NCI-H2227 (cell line): ENCODE results near the gene IL20.

Experiments used
- DNase-seq: peaks from one replicate; lab custom pipeline; 2025; ENCODE audit not compliant: unreplicated experiment; lab: John Stamatoyannopoulos, UW

The IL20 gene

DNA sequence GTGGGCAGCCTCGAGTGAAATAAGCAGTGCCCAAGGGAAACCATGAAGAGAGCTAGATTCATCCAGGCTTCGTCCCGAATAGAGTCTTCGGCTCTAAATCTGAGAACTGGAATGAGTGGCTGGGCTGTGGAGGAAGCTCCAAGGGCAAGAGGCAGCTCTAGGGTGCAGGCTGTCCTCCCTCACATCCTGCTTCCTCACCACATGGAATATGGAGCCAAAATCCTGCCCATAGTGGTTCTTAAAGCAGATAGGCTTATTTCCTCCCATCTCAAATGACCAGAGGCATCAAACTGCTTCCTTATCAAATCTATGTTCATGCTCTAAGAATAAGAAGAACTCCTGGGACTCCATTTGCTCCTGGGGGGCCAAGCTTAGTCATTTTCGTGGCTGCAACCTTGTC, 34.3 kb downstream of the IL20 start:
- no peak for DNase-seq

GRCh38 chr1:206900149-206900548, 34.7 kb downstream of the IL20 start:
- DNase-seq: no peak

DNA sequence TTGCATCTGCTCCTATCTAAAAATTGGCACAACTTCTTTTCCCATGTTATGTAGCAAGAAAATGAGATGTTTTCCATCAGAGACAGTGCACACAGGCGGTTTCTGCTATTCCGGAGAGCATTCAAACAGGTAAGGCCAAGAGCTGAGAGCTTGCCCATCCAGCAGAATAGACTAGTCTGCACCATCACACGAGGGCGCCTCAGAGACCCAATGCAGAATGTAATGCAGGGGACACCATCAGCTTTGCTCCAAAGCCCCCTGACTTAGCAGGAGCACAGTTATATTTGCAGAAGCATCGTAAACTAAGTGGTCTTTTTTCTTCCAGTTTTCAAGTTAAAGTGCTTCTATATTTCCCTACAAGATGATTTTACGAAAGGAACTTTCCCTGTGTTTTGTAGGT, 36.5 kb downstream of the IL20 start:
- DNase-seq: no peak

DNA sequence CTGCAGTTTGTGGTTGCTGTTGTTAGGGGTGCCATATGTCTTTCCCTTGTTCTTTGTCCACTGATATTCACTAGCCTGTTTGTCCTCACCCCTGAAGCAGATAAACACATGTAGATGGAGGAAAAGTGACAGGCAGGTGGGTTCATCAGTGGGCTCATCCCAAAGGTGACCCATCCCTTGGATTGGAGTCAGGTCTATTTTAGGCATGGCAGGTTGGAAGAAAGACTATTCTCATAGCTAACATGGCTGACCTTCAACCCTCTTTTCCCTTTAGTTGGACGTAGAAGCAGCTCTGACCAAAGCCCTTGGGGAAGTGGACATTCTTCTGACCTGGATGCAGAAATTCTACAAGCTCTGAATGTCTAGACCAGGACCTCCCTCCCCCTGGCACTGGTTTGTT, 37.3 kb downstream of the IL20 start:
- no peak for DNase-seq

- no peak for DNase-seq
These were observed 38.3 kb downstream of the IL20 start for GRCh38 chr1:206903687-206904086.

- no peak for DNase-seq
These were observed 39.2 kb downstream of the IL20 start for GRCh38 chr1:206904423-206905142.

GRCh38 chr1:206905295-206906164, 40.1 kb downstream of the IL20 start:
- no peak for DNase-seq

DNA sequence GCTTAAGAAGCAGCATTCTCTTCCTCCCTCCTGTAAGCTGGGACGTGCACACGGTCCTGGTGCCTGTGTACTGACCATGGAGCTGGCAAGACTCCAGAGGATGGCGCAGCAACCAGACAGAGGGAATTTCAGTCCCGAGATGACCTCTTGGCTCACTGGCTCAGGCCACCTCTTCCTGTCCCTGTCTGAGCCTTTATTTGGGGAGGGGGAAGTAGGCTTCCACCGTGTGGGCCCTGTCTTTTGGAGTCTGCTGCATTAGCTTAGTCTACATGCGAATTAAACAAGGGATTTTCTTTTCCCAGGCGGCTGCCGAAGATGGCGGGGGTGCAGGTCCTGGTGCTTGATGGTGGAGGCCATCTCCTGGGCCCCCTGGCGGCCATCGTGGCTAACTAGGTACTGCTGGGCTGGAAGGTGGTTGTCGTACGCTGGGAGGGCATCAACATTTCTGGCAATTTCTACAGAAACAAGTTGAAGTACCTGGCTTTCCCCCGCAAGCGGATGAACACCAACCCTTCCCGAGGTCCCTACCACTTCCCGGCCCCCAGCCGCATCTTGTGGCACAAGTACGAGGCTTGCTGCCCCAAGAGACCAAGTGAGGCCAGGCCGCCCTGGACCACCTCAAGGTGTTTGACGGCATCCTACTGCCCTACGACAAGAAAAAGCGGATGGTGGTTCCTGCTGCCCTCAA, 42.0 kb downstream of the IL20 start:
- DNase-seq: peak; percentile 8

DNA sequence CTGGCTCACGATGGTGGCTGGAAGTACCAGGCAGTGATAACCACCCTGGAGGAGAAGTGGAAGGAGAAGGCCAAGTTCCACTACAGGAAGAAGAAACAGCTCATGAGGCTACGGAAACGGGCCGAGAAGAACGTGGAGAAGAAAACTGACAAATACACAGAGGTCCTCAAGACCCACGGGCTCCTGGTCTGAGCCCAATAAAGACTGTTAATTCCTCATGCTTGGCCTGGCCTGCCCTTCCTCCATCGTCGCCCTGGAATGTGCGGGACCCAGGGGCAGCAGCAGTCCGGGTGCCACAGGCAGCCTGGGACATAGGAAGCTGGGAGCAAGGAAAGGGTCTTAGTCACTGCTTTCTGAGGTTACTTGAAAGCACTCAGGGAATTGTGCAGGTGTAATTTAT, 42.6 kb downstream of the IL20 start:
- no peak for DNase-seq

DNA sequence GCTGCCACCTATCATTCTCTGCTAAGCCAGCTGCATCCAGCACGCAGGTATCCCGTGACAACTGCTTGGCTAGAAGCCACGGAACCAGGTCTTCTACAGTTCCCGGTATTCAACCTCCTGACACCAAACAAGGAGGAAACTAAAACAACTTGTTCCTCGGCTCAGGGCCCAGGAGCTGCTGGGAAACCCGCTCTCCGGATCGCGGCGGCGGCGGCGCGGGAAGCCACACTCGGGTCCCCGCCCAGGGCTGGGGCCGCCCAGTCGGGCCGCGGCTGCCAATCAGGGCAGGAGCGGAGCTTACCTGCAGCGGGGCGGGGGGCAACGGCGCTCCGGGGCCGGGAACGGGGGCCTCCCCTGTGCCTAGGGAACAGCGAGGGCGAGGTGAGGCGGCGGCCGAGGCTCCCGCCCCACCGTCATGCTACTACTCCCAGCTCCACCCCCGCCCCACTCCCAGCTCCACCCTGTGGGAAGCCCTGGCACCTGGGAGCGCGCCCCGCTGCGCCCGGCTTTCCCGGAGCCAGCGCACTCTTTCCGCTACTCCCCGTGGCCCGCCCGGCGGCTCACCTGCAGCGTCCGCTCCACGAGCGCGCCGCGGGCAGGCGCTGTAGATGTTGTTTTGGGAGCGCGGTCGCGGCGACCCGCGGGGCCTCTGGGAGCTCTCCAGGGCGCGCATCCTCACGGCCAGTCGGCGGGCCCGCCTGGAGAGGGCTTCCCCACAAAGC, 43.9 kb downstream of the IL20 start:
- DNase-seq: peak; percentile 45

GRCh38 chr1:206909883-206910318, 44.5 kb downstream of the IL20 start:
- DNase-seq: no peak

DNA sequence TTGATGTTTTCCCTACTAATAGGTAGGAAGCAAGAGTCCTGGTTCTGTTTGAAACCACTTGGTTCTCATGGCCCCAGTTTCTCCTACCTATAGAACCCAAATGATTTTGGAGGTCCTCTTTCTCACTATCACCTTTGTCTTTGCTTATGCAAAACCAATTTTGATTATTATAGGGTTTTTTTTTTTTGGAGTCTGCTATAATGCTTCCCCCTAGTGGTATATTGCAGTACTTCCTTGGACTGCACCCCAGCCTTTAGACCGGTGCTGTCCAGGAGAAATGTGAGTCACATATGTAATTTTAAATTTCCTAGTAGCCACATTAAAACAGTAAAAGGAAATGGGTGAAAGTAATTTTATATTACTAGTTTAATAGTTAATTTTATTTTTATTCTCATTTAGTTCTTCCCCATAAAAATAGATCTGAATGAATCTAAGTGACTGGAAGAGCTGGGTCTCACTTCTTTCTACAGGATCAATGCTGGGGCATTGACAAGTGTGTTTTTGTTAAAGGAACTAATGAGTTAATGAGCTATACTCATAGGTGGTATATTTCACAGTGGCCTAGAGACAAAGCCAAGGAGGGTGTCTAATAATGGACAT, 45.7 kb downstream of the IL20 start:
- peak; percentile 61 for DNase-seq

DNA sequence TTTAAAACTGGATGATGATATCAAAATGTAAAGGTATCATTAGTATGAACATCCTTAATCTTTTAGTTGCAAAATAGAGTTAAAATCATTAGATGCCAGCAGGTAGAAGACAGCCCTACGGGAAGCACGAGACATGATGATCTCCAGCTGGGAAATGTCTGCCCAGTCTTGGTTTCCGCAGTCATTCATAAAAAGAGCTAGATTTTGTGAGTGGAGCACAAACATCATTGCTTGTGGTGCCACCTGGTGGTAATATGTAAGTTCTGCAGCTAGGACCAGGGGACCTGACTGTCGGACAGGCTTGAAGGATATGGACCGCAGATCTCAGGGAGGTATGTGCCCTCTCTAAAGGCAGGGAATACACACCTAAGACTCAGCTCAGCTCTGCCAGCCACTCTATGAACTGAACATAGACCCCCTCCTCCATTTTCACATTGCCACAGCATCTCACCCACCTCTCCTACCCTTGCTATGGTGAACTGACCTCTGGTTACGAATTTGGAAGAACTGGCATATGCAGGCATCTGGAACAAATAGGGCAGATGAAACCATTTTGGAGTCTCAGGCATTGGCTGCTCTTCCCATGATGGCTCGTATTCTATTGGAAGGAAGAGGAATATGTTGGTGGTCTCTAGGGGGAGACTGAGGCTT, 47.1 kb downstream of the IL20 start:
- peak; percentile 89 for DNase-seq

DNA sequence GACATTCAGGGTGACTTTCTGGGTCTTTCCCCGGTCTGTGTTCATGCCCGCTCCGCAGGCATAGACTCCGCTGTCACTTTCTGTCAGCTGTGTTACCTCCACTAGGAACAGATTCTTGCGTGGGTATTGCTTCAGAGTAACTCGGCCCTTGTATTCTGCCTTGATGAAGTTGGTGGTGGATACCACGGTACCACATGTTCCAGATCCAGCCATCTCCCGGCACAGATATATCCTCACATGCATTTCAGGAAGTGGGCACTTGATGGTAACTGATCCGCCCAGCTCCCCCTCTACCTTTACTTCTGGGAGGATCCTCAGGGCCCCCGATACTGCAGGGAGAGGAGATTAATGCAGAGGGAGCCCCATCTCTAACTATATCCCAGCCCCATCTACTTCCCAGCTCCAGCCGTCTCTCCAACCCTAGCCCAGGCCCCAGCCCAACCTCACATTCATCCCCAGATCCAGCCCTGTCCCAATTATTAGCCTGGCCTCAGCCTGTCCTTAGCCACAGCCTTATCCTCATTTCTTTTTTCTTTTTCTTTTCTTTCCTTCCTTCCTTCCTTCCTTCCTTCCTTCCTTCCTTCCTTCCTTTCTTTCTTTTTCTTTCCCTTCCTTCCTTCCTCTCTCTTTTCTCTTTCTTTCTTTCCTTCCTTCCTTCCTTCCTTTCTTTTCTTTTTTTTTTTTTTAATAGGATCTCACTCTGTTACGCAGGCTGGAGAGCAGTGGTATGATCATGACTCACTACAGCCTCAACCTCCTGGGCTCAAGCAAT, 48.5 kb downstream of the IL20 start:
- DNase-seq: no peak

GRCh38 chr1:206915030-206915735, 49.8 kb downstream of the IL20 start:
- DNase-seq: no peak

- no peak for DNase-seq
These were observed 50.7 kb downstream of the IL20 start for GRCh38 chr1:206916000-206916709.

DNA sequence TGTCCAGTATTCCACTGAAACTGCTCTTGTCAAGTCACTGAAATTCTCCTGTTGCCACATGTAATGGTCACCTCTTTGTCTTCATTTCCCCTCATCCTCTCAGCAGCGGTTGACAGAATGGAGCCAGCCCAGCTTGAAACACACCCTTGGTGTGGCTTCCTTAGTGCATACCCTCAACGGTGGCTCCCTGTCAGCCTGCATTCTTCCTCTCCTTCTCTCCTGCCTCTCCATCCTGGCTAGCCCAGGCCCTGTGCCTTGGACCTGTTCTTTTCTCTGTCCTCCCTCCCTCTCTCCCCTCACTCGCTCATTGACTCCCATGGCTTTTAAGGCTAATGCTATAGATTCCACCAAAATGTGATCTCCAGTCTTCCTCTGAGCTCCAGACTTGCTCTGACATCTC, 52.7 kb downstream of the IL20 start:
- no peak for DNase-seq
